HG02623 (cell line): ENCODE results near the gene BCL2.

Source experiments
- ATAC-seq: cut with Tn5 transposase; IDR thresholded peaks from one replicate; pipeline ENCODE4 v1.9.1; 2021; ENCODE audit warnings: moderate library complexity; ENCODE audit not compliant: unreplicated experiment

BCL2 gene

GRCh38 chr18:63311118-63312018 lies 8.2 kb downstream of the BCL2 start:
- ATAC-seq = peak; percentile 51

- no peak for ATAC-seq
These were observed 10.1 kb downstream of the BCL2 start for GRCh38 chr18:63309422-63309821.

- ATAC-seq = no peak
These were observed 11.9 kb downstream of the BCL2 start for GRCh38 chr18:63307551-63308200.

- no peak for ATAC-seq
These were observed 12.6 kb downstream of the BCL2 start for GRCh38 chr18:63306819-63307550.

- no peak for ATAC-seq
These were observed 13.3 kb downstream of the BCL2 start for GRCh38 chr18:63306249-63306648.

GRCh38 chr18:63303547-63303946 lies 16.0 kb downstream of the BCL2 start:
- ATAC-seq = no peak

GRCh38 chr18:63302636-63303405 lies 16.7 kb downstream of the BCL2 start:
- no peak for ATAC-seq

- no peak for ATAC-seq
These were observed 17.3 kb downstream of the BCL2 start for GRCh38 chr18:63302220-63302619.

GRCh38 chr18:63301434-63301833 lies 18.1 kb downstream of the BCL2 start:
- ATAC-seq = no peak

GRCh38 chr18:63299837-63300745 lies 19.5 kb downstream of the BCL2 start:
- peak; percentile 72 for ATAC-seq

GRCh38 chr18:63298400-63299365 lies 20.9 kb downstream of the BCL2 start:
- no peak for ATAC-seq

- no peak for ATAC-seq
These were observed 21.7 kb downstream of the BCL2 start for GRCh38 chr18:63297687-63298399.

- no peak for ATAC-seq
These were observed 25.6 kb downstream of the BCL2 start for GRCh38 chr18:63293935-63294334.

GRCh38 chr18:63292831-63293683 lies 26.5 kb downstream of the BCL2 start:
- ATAC-seq = peak; percentile 55

- no peak for ATAC-seq
These were observed 28.3 kb downstream of the BCL2 start for GRCh38 chr18:63291278-63291677.

- no peak for ATAC-seq
These were observed 28.8 kb downstream of the BCL2 start for GRCh38 chr18:63290821-63291200.

- no peak for ATAC-seq
These were observed 29.3 kb downstream of the BCL2 start for GRCh38 chr18:63290166-63290820.
